A673 (cell line): ENCODE results near the gene CNPY4. TPM values are rescaled to one million over a fixed set of nuclear protein-coding genes. Genes with fewer than 3 reads are reported as not detected.

ENCODE experiments used
- BruUV-seq: library from RNA; stranded (reverse); fragments of 400-500 nt; replicated peaks from 2 replicates; lab custom pipeline; 2021; lab: Mats Ljungman, UMichigan
- CTCF ChIA-PET: fragments of 300-600 bp; sonication (Branson Sonifier 250); formaldehyde crosslinking; loops from one replicate; lab custom pipeline; 2022; ENCODE audit warnings: antibody characterized with exemption; lab: Charles Lee
- POLR2A ChIA-PET: fragments of 300-600 bp; sonication (Branson Sonifier 250); formaldehyde crosslinking; loops from one replicate; lab custom pipeline; 2022; ENCODE audit warnings: antibody characterized with exemption; ENCODE audit not compliant: low non-redundant PET; lab: Charles Lee
- DNase-seq: peaks from one replicate; pipeline ENCODE4 v3.0.0-alpha.2; 2015; ENCODE audit warnings: low spot score
- H3K27ac ChIP-seq: fragments of 200-600 bp; sonication (generic); 2 replicates; pipeline ENCODE4 v1.5.1; 2016; ENCODE audit warnings: mixed run types, low read depth, mild to moderate bottlenecking, mixed read lengths, antibody characterized with exemption, low read length; ENCODE audit not compliant: poor library complexity, severe bottlenecking
- H3K27me3 ChIP-seq: fragments of 200-600 bp; sonication (generic); replicated peaks from 2 replicates; pipeline ENCODE4 v1.6.1; 2017; ENCODE audit warnings: mixed run types, low read depth, mild to moderate bottlenecking, mixed read lengths, antibody characterized with exemption, low read length; ENCODE audit not compliant: insufficient read depth, poor library complexity
- H3K36me3 ChIP-seq: fragments of 200-600 bp; sonication (generic); 2 replicates; pipeline ENCODE4 v1.6.1; 2016; ENCODE audit warnings: mixed run types, mild to moderate bottlenecking, mixed read lengths, antibody characterized with exemption, low read length; ENCODE audit not compliant: insufficient read depth, poor library complexity, severe bottlenecking
- H3K4me1 ChIP-seq: fragments of 200-600 bp; sonication (generic); 2 replicates; pipeline ENCODE4 v1.6.1; 2017; ENCODE audit warnings: mixed run types, mild to moderate bottlenecking, mixed read lengths, antibody characterized with exemption, low read length; ENCODE audit not compliant: insufficient read depth, poor library complexity, severe bottlenecking
- H3K4me3 ChIP-seq: fragments of 200-600 bp; sonication (generic); 2 replicates; pipeline ENCODE4 v1.5.1; 2016; ENCODE audit warnings: low read depth, mixed run types, mild to moderate bottlenecking, mixed read lengths, low read length; ENCODE audit not compliant: poor library complexity, severe bottlenecking
- H3K9me3 ChIP-seq: fragments of 200-600 bp; sonication (generic); 2 replicates; pipeline ENCODE4 v1.6.1; 2016; ENCODE audit warnings: mixed run types, low read depth, mild to moderate bottlenecking, mixed read lengths, antibody characterized with exemption, low read length; ENCODE audit not compliant: poor library complexity, severe bottlenecking
- EZH2 ChIP-seq: fragments of 200-600 bp; sonication (generic); IDR thresholded peaks from 2 replicates; pipeline ENCODE4 v1.6.1; 2017; ENCODE audit warnings: borderline replicate concordance, low read depth, mild to moderate bottlenecking, mixed read lengths, antibody characterized with exemption, low read length; ENCODE audit not compliant: poor library complexity, severe bottlenecking
- intact Hi-C: fragments of 100-400 bp; cut with micrococcal nuclease; formaldehyde crosslinking; loops from one replicate; pipeline ENCODE4 v1.10.0; 2022; ENCODE audit not compliant: unreplicated experiment
- total RNA-seq: library from RNA; stranded (reverse); gene quantifications from 2 replicates; pipeline ENCODE4 v1.2.3, GENCODE V29; 2021
- TF ChIP-seq, protein P1 (sequence below): fragments of 300-800, 200-600 bp; sonication (generic); conservative IDR thresholded peaks from 2 replicates; pipeline ENCODE4 v1.5.1; 2017; ENCODE audit warnings: low read depth, mild to moderate bottlenecking, antibody characterized with exemption, low read length, moderate library complexity, mixed read lengths

Gene CNPY4
- total RNA-seq, 1 experiment from 2014 or later, result 20.2 TPM

- no peaks in the 10 kb centered on the region for H3K4me1 ChIP-seq
- POLR2A ChIA-PET, result no interaction called here
Observed at GRCh38 chr7:100109521-100110163, 9.8 kb upstream of the CNPY4 start.

DNA sequence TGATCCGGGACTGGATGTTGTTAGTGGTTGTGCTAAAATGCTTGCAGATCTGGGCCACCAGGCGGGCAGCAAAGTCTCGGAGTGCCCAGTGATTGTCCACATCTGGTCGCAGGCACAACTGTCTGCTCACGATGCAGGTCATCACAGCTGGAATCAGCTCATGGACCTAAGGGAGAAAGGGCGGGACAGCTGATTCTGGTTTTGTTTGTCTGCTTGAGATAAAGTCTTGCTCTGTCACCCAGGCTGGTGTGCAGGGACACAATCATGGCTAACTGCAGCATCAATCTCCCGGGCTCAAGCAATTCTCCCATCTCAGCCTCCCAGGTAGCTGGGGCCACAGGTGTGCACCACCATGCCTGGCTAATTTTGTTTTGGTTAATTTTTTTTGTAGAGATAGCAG lies 8.3 kb upstream of the CNPY4 start:
- POLR2A ChIA-PET, result no interaction called here
- no peaks in the 10 kb centered on the region for H3K4me1 ChIP-seq
- DNase-seq, result no peak
- TF ChIP-seq, protein P1, sequence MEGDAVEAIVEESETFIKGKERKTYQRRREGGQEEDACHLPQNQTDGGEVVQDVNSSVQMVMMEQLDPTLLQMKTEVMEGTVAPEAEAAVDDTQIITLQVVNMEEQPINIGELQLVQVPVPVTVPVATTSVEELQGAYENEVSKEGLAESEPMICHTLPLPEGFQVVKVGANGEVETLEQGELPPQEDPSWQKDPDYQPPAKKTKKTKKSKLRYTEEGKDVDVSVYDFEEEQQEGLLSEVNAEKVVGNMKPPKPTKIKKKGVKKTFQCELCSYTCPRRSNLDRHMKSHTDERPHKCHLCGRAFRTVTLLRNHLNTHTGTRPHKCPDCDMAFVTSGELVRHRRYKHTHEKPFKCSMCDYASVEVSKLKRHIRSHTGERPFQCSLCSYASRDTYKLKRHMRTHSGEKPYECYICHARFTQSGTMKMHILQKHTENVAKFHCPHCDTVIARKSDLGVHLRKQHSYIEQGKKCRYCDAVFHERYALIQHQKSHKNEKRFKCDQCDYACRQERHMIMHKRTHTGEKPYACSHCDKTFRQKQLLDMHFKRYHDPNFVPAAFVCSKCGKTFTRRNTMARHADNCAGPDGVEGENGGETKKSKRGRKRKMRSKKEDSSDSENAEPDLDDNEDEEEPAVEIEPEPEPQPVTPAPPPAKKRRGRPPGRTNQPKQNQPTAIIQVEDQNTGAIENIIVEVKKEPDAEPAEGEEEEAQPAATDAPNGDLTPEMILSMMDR, result no peak
- no peak for TF ChIP-seq EZH2
- CTCF ChIA-PET, result no interaction called here
- H3K27ac ChIP-seq, result no peak overlapping the region
- no peaks in the 10 kb centered on the region for H3K27me3 ChIP-seq
- intact Hi-C loops, result no loop called here
- H3K4me3 ChIP-seq, result no peak overlapping the region
- H3K9me3 ChIP-seq, result no peaks in the 10 kb centered on the region
- peaks cover 56% of the 10 kb centered on the region for H3K36me3 ChIP-seq
- no TSS peak for BruUV-seq

More at GRCh38 chr7:100109521-100110163, 9.8 kb upstream of the CNPY4 start:
- Histone ChIP-seq H3K9me3 (no peaks in the 10 kb centered on the region), H3K27ac (no peak overlapping the region), H3K36me3 (peaks cover 66% of the 10 kb centered on the region), H3K27me3 (no peaks in the 10 kb centered on the region), H3K4me3 (no peak overlapping the region)
- no TSS peak for BruUV-seq
- CTCF ChIA-PET, result no interaction called here
- no peak for DNase-seq
- no peak for TF ChIP-seq EZH2
- TF ChIP-seq, protein P1, result 0 out of 2 replicates have a peak, but pooled peaks have one; percentile 19
- intact Hi-C loops, result no loop called here

GRCh38 chr7:100111914-100112313 lies 7.5 kb upstream of the CNPY4 start:
- Histone ChIP-seq H3K4me1 (no peaks in the 10 kb centered on the region), H3K4me3 (no peak overlapping the region), H3K27ac (no peak overlapping the region), H3K27me3 (no peaks in the 10 kb centered on the region), H3K36me3 (peaks cover 52% of the 10 kb centered on the region), H3K9me3 (no peaks in the 10 kb centered on the region)
- BruUV-seq, result no TSS peak
- intact Hi-C loops, result no loop called here
- TF ChIP-seq, protein P1, result no peak
- no peak for TF ChIP-seq EZH2
- CTCF ChIA-PET, result no interaction called here
- DNase-seq, result no peak
- POLR2A ChIA-PET, result no interaction called here
